Right lobe of liver (tissue), 4 donors: ENCODE data around the gene SNTN.

Experiments
- POLR2A ChIP-seq: fragments of 450-650 bp; IDR thresholded peaks from one replicate; pipeline ENCODE4 v1.6.1; 2017; ENCODE audit warnings: antibody characterized with exemption, mild to moderate bottlenecking
- TF ChIP-seq, protein P1 (sequence below), 4 donors: fragments of 200-600 bp in 3 of 4; fragments of 450-650 bp in 1 of 4; IDR thresholded peaks; one replicate each; pipeline versions ENCODE4 v1.5.1 to v1.8.0; 2016 to 2022; ENCODE audit warnings: antibody characterized with exemption in 4 of 4, mild to moderate bottlenecking in 2 of 4
- donor health status: DM: no; HTN: no; CAD: no.
- donor health status: DM: no; HTN: no; CAD: no.
- donor health status: DM: no; HTN: yes; CAD: no.

DNA sequence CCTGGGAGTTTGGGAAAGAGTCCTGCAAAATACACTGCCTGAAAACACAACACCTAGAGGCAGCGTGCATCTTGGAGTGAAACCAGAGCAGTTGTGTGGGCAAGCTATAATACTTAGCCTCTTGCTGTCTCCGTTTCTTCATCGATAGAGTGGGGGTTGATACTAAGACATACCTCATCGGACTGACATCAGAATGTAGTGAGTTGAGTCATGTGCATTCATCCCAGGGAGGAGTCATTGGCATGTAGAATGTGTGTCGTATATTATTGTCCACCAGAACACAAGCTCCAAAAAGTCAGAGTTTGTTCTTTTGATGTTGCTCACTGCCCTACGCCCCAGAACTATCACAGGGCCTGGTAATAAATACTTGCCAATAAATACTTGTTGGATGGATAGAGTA is 4.3 kb downstream of the SNTN start:
- TF ChIP-seq, protein P1, sequence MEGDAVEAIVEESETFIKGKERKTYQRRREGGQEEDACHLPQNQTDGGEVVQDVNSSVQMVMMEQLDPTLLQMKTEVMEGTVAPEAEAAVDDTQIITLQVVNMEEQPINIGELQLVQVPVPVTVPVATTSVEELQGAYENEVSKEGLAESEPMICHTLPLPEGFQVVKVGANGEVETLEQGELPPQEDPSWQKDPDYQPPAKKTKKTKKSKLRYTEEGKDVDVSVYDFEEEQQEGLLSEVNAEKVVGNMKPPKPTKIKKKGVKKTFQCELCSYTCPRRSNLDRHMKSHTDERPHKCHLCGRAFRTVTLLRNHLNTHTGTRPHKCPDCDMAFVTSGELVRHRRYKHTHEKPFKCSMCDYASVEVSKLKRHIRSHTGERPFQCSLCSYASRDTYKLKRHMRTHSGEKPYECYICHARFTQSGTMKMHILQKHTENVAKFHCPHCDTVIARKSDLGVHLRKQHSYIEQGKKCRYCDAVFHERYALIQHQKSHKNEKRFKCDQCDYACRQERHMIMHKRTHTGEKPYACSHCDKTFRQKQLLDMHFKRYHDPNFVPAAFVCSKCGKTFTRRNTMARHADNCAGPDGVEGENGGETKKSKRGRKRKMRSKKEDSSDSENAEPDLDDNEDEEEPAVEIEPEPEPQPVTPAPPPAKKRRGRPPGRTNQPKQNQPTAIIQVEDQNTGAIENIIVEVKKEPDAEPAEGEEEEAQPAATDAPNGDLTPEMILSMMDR (IDR thresholded peaks at IDR 0.05): no peak
- TF ChIP-seq POLR2A: no peak
